ENCODE results near the gene DYSF.

Gene DYSF

DNA sequence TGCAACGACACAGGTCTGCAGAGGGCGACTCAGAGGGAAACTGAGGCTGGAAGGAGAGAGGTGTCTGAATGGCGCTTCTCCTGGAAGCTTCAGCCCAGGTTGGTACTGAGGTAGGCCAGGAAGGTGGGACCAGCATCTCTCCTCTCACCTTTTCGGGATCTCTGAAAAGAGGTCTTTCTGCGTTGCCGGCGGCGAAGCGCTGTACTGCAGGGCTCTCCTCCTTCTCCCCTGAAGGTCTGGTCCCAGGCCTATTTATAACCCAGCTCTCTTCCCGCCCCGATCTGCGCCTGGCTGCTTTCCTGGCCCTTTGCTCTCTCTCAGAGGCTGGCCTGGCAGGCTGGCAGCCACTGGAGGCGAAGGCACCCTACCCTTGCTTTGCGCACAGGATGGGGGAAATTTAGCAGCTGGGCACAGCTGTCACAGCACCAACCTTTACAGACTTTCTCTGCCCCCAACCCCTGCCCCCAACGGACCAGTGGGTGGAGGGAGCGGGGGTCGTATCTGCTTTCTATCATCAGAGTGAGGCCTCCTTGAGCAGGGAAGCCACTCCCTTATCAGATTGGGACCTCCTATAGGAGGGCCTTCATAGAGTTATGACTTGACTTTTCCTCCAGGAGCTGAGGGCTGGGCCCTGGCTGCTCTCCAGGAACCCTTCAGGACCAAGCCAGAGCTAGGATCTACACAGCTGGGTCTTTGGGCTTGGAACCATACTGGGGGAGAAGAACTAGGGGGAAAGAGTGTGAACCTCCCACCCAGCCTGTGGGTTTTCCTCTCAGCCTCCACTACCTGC is 1.1 kb downstream of the DYSF start:
- peaks cover 0 to 28% (median 0%) of the 10 kb centered on the region in 11 experiments; a peak in 5 of 22 replicates for H4K20me1 ChIP-seq
- H3K4me1 ChIP-seq, result peaks cover 72 to 95% (median 92%) of the 10 kb centered on the region in 10 experiments
- H3K4me3 ChIP-seq, result peak overlapping the region; percentile 61 to 85 (median 71)
- H3K4me2 ChIP-seq, result peak overlapping the region; percentile 86 to 99 (median 97)
- peaks cover 0 to 19% (median 17%) of the 10 kb centered on the region in 11 experiments; a peak in 14 of 22 replicates for H3K27me3 ChIP-seq
- peak overlapping the region in 10 of 11 experiments; percentile 62 to 94 (median 86); a peak in 20 of 22 replicates for H3K27ac ChIP-seq
- no peak for TF ChIP-seq Cebpa-rat (IDR thresholded peaks at IDR 0.05)
- H3K9me3 ChIP-seq (replicated peaks in 1 of 11), result no peaks in the 10 kb centered on the region
- peak overlapping the region; percentile 69 to 92 (median 85); a peak in 21 of 22 replicates for H3K9ac ChIP-seq
- peaks cover 0 to 20% (median 9%) of the 10 kb centered on the region in 11 experiments; a peak in 7 of 22 replicates for H3K36me3 ChIP-seq

DNA sequence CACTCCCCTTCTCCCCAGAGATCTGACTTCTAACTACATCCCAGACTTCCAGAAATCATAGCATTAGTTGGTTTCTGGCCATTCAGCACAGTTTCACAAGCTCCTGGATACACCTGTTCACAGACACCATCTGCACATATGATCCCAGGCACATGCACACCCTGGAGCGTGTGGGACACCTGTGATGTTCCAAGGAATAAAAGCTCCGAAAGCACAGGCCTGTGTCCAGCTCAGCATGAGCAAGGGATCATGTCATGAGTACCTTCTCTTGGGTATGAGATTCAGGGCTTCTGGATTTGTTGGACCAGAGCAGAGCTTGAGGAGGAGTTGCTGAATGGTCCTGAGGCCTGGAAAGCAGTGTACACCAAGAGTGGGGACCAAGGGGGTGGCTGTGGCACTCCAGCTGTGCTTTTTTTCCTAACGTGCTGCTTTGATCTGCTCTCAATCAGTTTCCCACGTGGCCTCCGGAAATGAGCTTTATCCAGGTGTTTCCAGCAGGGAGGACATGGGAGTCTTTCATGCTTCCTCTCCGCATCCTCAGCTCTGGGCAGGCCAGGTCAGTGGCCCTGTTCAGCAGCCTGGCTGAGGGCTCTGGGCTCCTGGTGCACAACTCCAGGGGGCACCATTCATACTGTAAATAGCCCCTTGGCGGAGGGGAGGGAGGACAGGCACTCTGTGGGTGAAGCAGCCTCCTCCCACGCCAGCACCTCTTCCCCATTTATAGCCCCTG is 1.8 kb downstream of the DYSF start:
- H3K4me2 ChIP-seq, result peak overlapping the region; percentile 86 to 99 (median 97)
- H3K9ac ChIP-seq, result peak overlapping the region; percentile 69 to 92 (median 85); a peak in 21 of 22 replicates
- H3K27me3 ChIP-seq, result peaks cover 0 to 19% (median 17%) of the 10 kb centered on the region in 11 experiments; a peak in 14 of 22 replicates
- peak overlapping the region in 9 of 10 experiments; percentile 63 to 85 (median 71); a peak in 18 of 20 replicates for H3K4me3 ChIP-seq
- peaks cover 0 to 35% (median 0%) of the 10 kb centered on the region in 11 experiments; a peak in 6 of 22 replicates for H4K20me1 ChIP-seq
- no peak for TF ChIP-seq Cebpa-rat (IDR thresholded peaks at IDR 0.05)
- H3K36me3 ChIP-seq, result peaks cover 0 to 28% (median 13%) of the 10 kb centered on the region in 11 experiments; a peak in 8 of 22 replicates
- peaks cover 0 to 3% (median 0%) of the 10 kb centered on the region in 11 experiments; a peak in 1 of 22 replicates for H3K9me3 ChIP-seq (replicated peaks in 1 of 11)
- peaks cover 65 to 88% (median 84%) of the 10 kb centered on the region in 10 experiments for H3K4me1 ChIP-seq
- peak overlapping the region in 10 of 11 experiments; percentile 8 to 94 (median 86); a peak in 17 of 22 replicates for H3K27ac ChIP-seq

- H3K4me3 ChIP-seq, result peak overlapping the region in 9 of 10 experiments; percentile 63 to 85 (median 71); a peak in 17 of 20 replicates
- peak overlapping the region in 10 of 11 experiments; percentile 8 to 94 (median 86); a peak in 18 of 22 replicates for H3K27ac ChIP-seq
- peak overlapping the region in 10 of 11 experiments; percentile 69 to 92 (median 85); a peak in 19 of 22 replicates for H3K9ac ChIP-seq
Measured at GRCh38 chr2:71455741-71456569, 2.6 kb downstream of the DYSF start.

DNA sequence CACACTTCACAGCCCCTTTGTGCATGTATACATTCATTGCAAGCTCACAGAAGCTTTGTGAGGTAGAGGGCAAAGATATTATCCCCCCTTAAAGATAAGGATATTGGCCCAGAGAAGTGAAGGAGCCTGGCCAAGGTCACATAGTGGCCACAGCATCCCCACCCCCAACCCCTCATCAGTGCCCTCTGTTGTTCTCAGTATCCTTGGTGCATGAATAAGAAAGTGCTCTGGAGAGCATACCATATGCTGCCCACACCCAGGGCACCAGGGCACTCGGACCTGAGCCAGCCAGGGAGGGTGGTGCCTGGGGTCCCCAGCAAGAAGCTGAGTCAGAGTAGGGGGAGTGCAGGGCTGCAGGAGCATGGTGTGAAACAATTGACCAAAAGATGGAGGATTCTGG is 3.3 kb downstream of the DYSF start:
- Histone ChIP-seq H3K4me3 (peak overlapping the region in 4 of 10 experiments; percentile 71 to 85 (median 80); a peak in 5 of 20 replicates), H3K9ac (peak overlapping the region in 9 of 11 experiments; percentile 80 to 92 (median 85); a peak in 10 of 22 replicates), H3K27me3 (peaks cover 0 to 19% (median 17%) of the 10 kb centered on the region in 11 experiments; a peak in 14 of 22 replicates), H3K4me2 (peak overlapping the region; percentile 86 to 99 (median 97); a peak in 21 of 22 replicates), H4K20me1 (peaks cover 0 to 44% (median 0%) of the 10 kb centered on the region in 11 experiments; a peak in 6 of 22 replicates), H3K9me3 (replicated peaks in 1 of 11) (peaks cover 3 to 13% (median 7%) of the 10 kb centered on the region in 11 experiments; a peak in 19 of 22 replicates), H3K27ac (peak overlapping the region in 9 of 11 experiments; percentile 44 to 94 (median 87); a peak in 16 of 22 replicates), H3K4me1 (peaks cover 56 to 73% (median 70%) of the 10 kb centered on the region in 10 experiments), H3K36me3 (peaks cover 0 to 42% (median 15%) of the 10 kb centered on the region in 11 experiments; a peak in 13 of 22 replicates)
- no peak for TF ChIP-seq Cebpa-rat (IDR thresholded peaks at IDR 0.05)

More at GRCh38 chr2:71455741-71456569, 2.6 kb downstream of the DYSF start:
- Histone ChIP-seq H3K4me2 (peak overlapping the region; percentile 86 to 99 (median 97)), H3K4me1 (peaks cover 62 to 80% (median 76%) of the 10 kb centered on the region in 10 experiments), H4K20me1 (peaks cover 0 to 39% (median 0%) of the 10 kb centered on the region in 11 experiments; a peak in 6 of 22 replicates), H3K27me3 (peaks cover 0 to 19% (median 17%) of the 10 kb centered on the region in 11 experiments; a peak in 14 of 22 replicates), H3K9me3 (replicated peaks in 1 of 11) (peaks cover 0 to 6% (median under 1%) of the 10 kb centered on the region in 11 experiments; a peak in 8 of 22 replicates), H3K36me3 (peaks cover 0 to 36% (median 15%) of the 10 kb centered on the region in 11 experiments; a peak in 9 of 22 replicates)
- no peak for TF ChIP-seq Cebpa-rat (IDR thresholded peaks at IDR 0.05)

- H3K4me1 ChIP-seq, result peaks cover 49 to 66% (median 63%) of the 10 kb centered on the region in 10 experiments
- peaks cover 0 to 51% (median 0%) of the 10 kb centered on the region in 11 experiments; a peak in 6 of 22 replicates for H4K20me1 ChIP-seq
- H3K36me3 ChIP-seq, result peaks cover under 1 to 49% (median 19%) of the 10 kb centered on the region in 11 experiments; a peak in 15 of 22 replicates
- no peak for TF ChIP-seq Cebpa-rat (IDR thresholded peaks at IDR 0.05)
- peak overlapping the region in 10 of 11 experiments; percentile 86 to 98 (median 96); a peak in 13 of 22 replicates for H3K4me2 ChIP-seq
- no peak overlapping the region for H3K4me3 ChIP-seq
- H3K9ac ChIP-seq, result no peak overlapping the region
- peaks cover 10 to 20% (median 14%) of the 10 kb centered on the region in 11 experiments for H3K9me3 ChIP-seq (replicated peaks in 1 of 11)
- peak overlapping the region in 3 of 11 experiments; percentile 90 to 94 (median 90); a peak in 5 of 22 replicates for H3K27ac ChIP-seq
- H3K27me3 ChIP-seq, result peaks cover 0 to 19% (median 17%) of the 10 kb centered on the region in 11 experiments; a peak in 14 of 22 replicates
Measured at GRCh38 chr2:71457123-71457915, 4.0 kb downstream of the DYSF start.

- Histone ChIP-seq H3K4me3 (no peak overlapping the region), H3K9me3 (replicated peaks in 1 of 11) (peaks cover 16 to 26% (median 20%) of the 10 kb centered on the region in 11 experiments), H3K9ac (no peak overlapping the region), H4K20me1 (peaks cover 0 to 57% (median 0%) of the 10 kb centered on the region in 11 experiments; a peak in 6 of 22 replicates), H3K4me2 (peak overlapping the region in 10 of 11 experiments; percentile 8 to 98 (median 88); a peak in 10 of 22 replicates), H3K36me3 (peaks cover 6 to 55% (median 25%) of the 10 kb centered on the region in 11 experiments; a peak in 17 of 22 replicates), H3K4me1 (peaks cover 46 to 60% (median 59%) of the 10 kb centered on the region in 10 experiments), H3K27me3 (peaks cover 3 to 22% (median 18%) of the 10 kb centered on the region in 11 experiments; a peak in 18 of 22 replicates), H3K27ac (peak overlapping the region in 1 of 11 experiments; percentile 38; a peak in 2 of 22 replicates)
- no peak for TF ChIP-seq Cebpa-rat (IDR thresholded peaks at IDR 0.05)
Measured at GRCh38 chr2:71457923-71458322, 4.6 kb downstream of the DYSF start.

Measured in BLaER1 treated with 17β-estradiol and CSF1 and Interleukin-3, amounts not matched to agents 10 nM and 100 nM (cell line).